H9 (cell line): ENCODE data around the gene RASSF9. TPM values are rescaled to one million over a fixed set of nuclear protein-coding genes. Genes with fewer than 3 reads are reported as not detected.

Experiments used
- DNase-seq: peaks from one replicate; pipeline ENCODE4 v3.0.0-alpha.2; 2017
- H2AFZ ChIP-seq: one replicate; pipeline ENCODE4 v1.6.1; 2013; ENCODE audit warnings: mild to moderate bottlenecking, low read length, control low read depth, moderate library complexity
- H2AK5ac ChIP-seq: 2 replicates; pipeline ENCODE4 v1.6.1; 2013; ENCODE audit warnings: low read length, control low read depth, mixed read lengths; ENCODE audit not compliant: insufficient read length
- H2BK120ac ChIP-seq: one replicate; pipeline ENCODE4 v1.6.1; 2013; ENCODE audit warnings: low read depth, mild to moderate bottlenecking, low read length, control low read depth, inconsistent platforms; ENCODE audit not compliant: poor library complexity, severe bottlenecking
- H2BK12ac ChIP-seq: 2 replicates; pipeline ENCODE4 v1.6.1; 2013; ENCODE audit warnings: low read length, control low read depth, mixed read lengths, low read depth; ENCODE audit not compliant: insufficient read length
- H2BK15ac ChIP-seq: 2 replicates; pipeline ENCODE4 v1.6.1; 2013; ENCODE audit warnings: low read depth, low read length, control low read depth
- H2BK20ac ChIP-seq: one replicate; pipeline ENCODE4 v1.6.1; 2013; ENCODE audit warnings: low read depth, mild to moderate bottlenecking, low read length, control low read depth, inconsistent platforms; ENCODE audit not compliant: poor library complexity, severe bottlenecking
- H2BK5ac ChIP-seq: 2 replicates; pipeline ENCODE4 v1.6.1; 2013; ENCODE audit warnings: low read length, control low read depth, mixed read lengths; ENCODE audit not compliant: insufficient read length
- H3K14ac ChIP-seq: 2 replicates; pipeline ENCODE4 v1.6.1; 2013; ENCODE audit warnings: low read length, control low read depth; ENCODE audit not compliant: insufficient read depth
- H3K18ac ChIP-seq: 2 replicates; pipeline ENCODE4 v1.6.1; 2013; ENCODE audit warnings: low read depth, mild to moderate bottlenecking, mixed read lengths, low read length, control low read depth; ENCODE audit not compliant: insufficient read length
- H3K23ac ChIP-seq: 2 replicates; pipeline ENCODE4 v1.6.1; 2013; ENCODE audit warnings: low read length, control low read depth, mixed read lengths, low read depth; ENCODE audit not compliant: insufficient read length
- H3K23me2 ChIP-seq: 2 replicates; pipeline ENCODE4 v1.6.1; 2013; ENCODE audit warnings: low read depth, mild to moderate bottlenecking, mixed read lengths, low read length, control low read depth; ENCODE audit not compliant: insufficient read length, poor library complexity, severe bottlenecking
- H3K27ac ChIP-seq: 2 replicates; pipeline ENCODE4 v1.5.1; 2013; ENCODE audit warnings: low read length, control low read depth, mixed read lengths, low read depth; ENCODE audit not compliant: insufficient read length
- H3K27me3 ChIP-seq: 2 replicates; pipeline ENCODE4 v1.6.1; 2013; ENCODE audit warnings: low read length, control low read depth, inconsistent platforms; ENCODE audit not compliant: insufficient read depth
- H3K4ac ChIP-seq: 2 replicates; pipeline ENCODE4 v1.6.1; 2013; ENCODE audit warnings: low read depth, mild to moderate bottlenecking, control low read depth, inconsistent platforms, low read length, moderate library complexity
- H3K4me1 ChIP-seq: 2 replicates; pipeline ENCODE4 v1.6.1; 2013; ENCODE audit warnings: low read length, control low read depth, inconsistent platforms; ENCODE audit not compliant: insufficient read depth
- H3K4me2 ChIP-seq: 2 replicates; pipeline ENCODE4 v1.6.1; 2013; ENCODE audit warnings: low read length, control low read depth, mixed read lengths; ENCODE audit not compliant: insufficient read length, insufficient read depth
- H3K56ac ChIP-seq: 2 replicates; pipeline ENCODE4 v1.6.1; 2013; ENCODE audit warnings: low read depth, mild to moderate bottlenecking, mixed read lengths, low read length, control low read depth; ENCODE audit not compliant: insufficient read length
- H3K79me1 ChIP-seq: 2 replicates; pipeline ENCODE4 v1.6.1; 2013; ENCODE audit warnings: low read depth, mild to moderate bottlenecking, moderate library complexity, low read length, control low read depth, inconsistent platforms; ENCODE audit not compliant: insufficient read depth, poor library complexity, severe bottlenecking
- H3K79me2 ChIP-seq: 2 replicates; pipeline ENCODE4 v1.6.1; 2013; ENCODE audit warnings: low read length, control low read depth, inconsistent platforms; ENCODE audit not compliant: insufficient read depth
- H3K9ac ChIP-seq: 2 replicates; pipeline ENCODE4 v1.6.1; 2013; ENCODE audit warnings: low read length, control low read depth, mixed read lengths; ENCODE audit not compliant: insufficient read length; ENCODE audit errors: extremely low read depth
- H3K9me3 ChIP-seq: one replicate; pipeline ENCODE4 v1.6.1; 2013; ENCODE audit warnings: low read depth, low read length, inconsistent platforms; ENCODE audit not compliant: control insufficient read depth
- H3T11ph ChIP-seq: one replicate; pipeline ENCODE4 v1.6.1; 2013; ENCODE audit warnings: mild to moderate bottlenecking, low read length, control low read depth, inconsistent platforms
- H4K20me1 ChIP-seq: one replicate; pipeline ENCODE4 v1.6.1; 2013; ENCODE audit not compliant: control insufficient read depth, insufficient read length, insufficient read depth
- H4K5ac ChIP-seq: 2 replicates; pipeline ENCODE4 v1.6.1; 2013; ENCODE audit warnings: low read depth, mild to moderate bottlenecking, mixed read lengths, low read length, control low read depth; ENCODE audit not compliant: insufficient read length
- H4K8ac ChIP-seq: replicated peaks from 2 replicates; pipeline ENCODE4 v1.6.1; 2013; ENCODE audit warnings: low read length, control low read depth, mixed read lengths, low read depth; ENCODE audit not compliant: insufficient read length
- H4K91ac ChIP-seq: 2 replicates; pipeline ENCODE4 v1.6.1; 2013; ENCODE audit warnings: low read depth, mild to moderate bottlenecking, moderate library complexity, mixed read lengths, low read length, control low read depth; ENCODE audit not compliant: insufficient read length
- H3K27ac Mint-ChIP-seq, 3 experiments: 2 replicates in 2 of 3; 3 replicates in 1 of 3; pipeline ENCODE4 v1.8.0; 2020 to 2021; ENCODE audit warnings: mixed read lengths in 3 of 3, mild to moderate bottlenecking in 1 of 3, moderate library complexity in 1 of 3
- H3K27me3 Mint-ChIP-seq: 2 replicates; pipeline ENCODE4 v1.8.0; 2021; ENCODE audit warnings: low read depth, mild to moderate bottlenecking, moderate library complexity, mixed read lengths
- H3K36me3 Mint-ChIP-seq, 3 experiments: 2 replicates in 2 of 3; 3 replicates in 1 of 3; pipeline ENCODE4 v1.8.0; 2020 to 2021; ENCODE audit warnings: low read depth in 3 of 3, mixed read lengths in 3 of 3; ENCODE audit not compliant: insufficient read depth in 1 of 3
- H3K4me1 Mint-ChIP-seq, 2 experiments: 2 replicates each; pipeline ENCODE4 v1.8.0; 2020; ENCODE audit warnings: mixed read lengths in 2 of 2
- H3K4me3 Mint-ChIP-seq, 2 experiments: 2 replicates in 1 of 2; 3 replicates in 1 of 2; pipeline ENCODE4 v1.8.0; 2020 to 2021; ENCODE audit warnings: mild to moderate bottlenecking in 2 of 2, mixed read lengths in 2 of 2, moderate library complexity in 1 of 2
- H3K9me3 Mint-ChIP-seq, 2 experiments: 2 replicates in 1 of 2; 3 replicates in 1 of 2; pipeline ENCODE4 v1.8.0; 2020; ENCODE audit warnings: mild to moderate bottlenecking in 2 of 2, mixed read lengths in 2 of 2, moderate library complexity in 1 of 2
- WGBS: extraction: QIAGEN DNeasy Blood & Tissue Kit; methylation state at CpG from one replicate; pipeline ENCODE4 v1.1.7; 2013; ENCODE audit warnings: missing lambda C conversion rate, low lambda C conversion rate, mixed read lengths; ENCODE audit not compliant: insufficient read length; ENCODE audit errors: extremely low coverage; 5-methylcytosine and 5-hydroxymethylcytosine counted together
- total RNA-seq: library from RNA; stranded (reverse); gene quantifications from 2 replicates; pipeline ENCODE4 v1.2.1, GENCODE V29; 2021
- TF ChIP-seq, protein P1 (sequence below): fragments of 200-600 bp; sonication (generic); conservative IDR thresholded peaks from 3 replicates; pipeline ENCODE4 v1.8.0; 2021; ENCODE audit warnings: antibody characterized with exemption, mild to moderate bottlenecking

RASSF9 gene
- total RNA-seq, 1 experiment from 2014 or later = 0.04 TPM

DNA sequence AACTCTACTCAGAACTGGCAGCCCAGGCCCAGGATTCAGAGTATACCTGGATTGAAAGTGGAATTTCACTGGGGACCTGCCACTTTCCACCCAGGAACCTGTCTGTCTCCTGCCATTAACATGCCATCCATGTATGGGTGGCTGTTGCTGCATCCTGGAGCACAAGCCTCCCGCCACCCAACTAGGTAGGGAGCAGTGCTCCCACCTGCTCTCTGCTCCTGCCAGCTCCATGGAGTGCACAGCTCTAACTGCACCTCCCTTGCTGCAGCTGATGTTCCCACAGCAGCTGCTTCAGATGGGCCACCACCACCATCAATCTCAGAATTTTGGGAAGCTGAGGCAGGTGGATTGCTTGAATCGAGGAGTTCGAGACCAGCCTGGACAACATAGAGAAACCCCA, 20.8 kb upstream of the RASSF9 start:
- H3K18ac ChIP-seq = no peak overlapping the region
- H2BK15ac ChIP-seq = no peak overlapping the region
- H2BK20ac ChIP-seq = no peak overlapping the region
- H3K4ac ChIP-seq = no peak overlapping the region
- H3K79me2 ChIP-seq = no peaks in the 10 kb centered on the region
- H3K9me3 Mint-ChIP-seq = peaks cover 6 to 11% of the 10 kb centered on the region in 2 experiments; a peak in 3 of 5 replicates
- no peaks in the 10 kb centered on the region for H3K4me1 ChIP-seq
- no peak overlapping the region for H4K91ac ChIP-seq
- no peak overlapping the region for H4K5ac ChIP-seq
- H3K79me1 ChIP-seq = no peaks in the 10 kb centered on the region
- H3K9me3 ChIP-seq = no peaks in the 10 kb centered on the region
- no peak overlapping the region for H2AK5ac ChIP-seq
- no peak overlapping the region for H2BK120ac ChIP-seq
- no peaks in the 10 kb centered on the region for H4K20me1 ChIP-seq
- no peak overlapping the region for H3T11ph ChIP-seq
- H3K27ac Mint-ChIP-seq = no peak overlapping the region
- no peak overlapping the region for H3K23ac ChIP-seq
- H3K27me3 Mint-ChIP-seq = no peaks in the 10 kb centered on the region; the same call in 1 of the 2 replicates
- no peak for DNase-seq
- TF ChIP-seq, protein P1, sequence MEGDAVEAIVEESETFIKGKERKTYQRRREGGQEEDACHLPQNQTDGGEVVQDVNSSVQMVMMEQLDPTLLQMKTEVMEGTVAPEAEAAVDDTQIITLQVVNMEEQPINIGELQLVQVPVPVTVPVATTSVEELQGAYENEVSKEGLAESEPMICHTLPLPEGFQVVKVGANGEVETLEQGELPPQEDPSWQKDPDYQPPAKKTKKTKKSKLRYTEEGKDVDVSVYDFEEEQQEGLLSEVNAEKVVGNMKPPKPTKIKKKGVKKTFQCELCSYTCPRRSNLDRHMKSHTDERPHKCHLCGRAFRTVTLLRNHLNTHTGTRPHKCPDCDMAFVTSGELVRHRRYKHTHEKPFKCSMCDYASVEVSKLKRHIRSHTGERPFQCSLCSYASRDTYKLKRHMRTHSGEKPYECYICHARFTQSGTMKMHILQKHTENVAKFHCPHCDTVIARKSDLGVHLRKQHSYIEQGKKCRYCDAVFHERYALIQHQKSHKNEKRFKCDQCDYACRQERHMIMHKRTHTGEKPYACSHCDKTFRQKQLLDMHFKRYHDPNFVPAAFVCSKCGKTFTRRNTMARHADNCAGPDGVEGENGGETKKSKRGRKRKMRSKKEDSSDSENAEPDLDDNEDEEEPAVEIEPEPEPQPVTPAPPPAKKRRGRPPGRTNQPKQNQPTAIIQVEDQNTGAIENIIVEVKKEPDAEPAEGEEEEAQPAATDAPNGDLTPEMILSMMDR = no peak
- H3K23me2 ChIP-seq = no peaks in the 10 kb centered on the region
- H3K14ac ChIP-seq = no peak overlapping the region
- H3K4me2 ChIP-seq = no peak overlapping the region
- H3K27me3 ChIP-seq = no peaks in the 10 kb centered on the region
- no peak overlapping the region for H2AFZ ChIP-seq
- no peak overlapping the region for H3K27ac ChIP-seq
- no peak overlapping the region for H2BK5ac ChIP-seq
- no peak overlapping the region for H3K4me3 Mint-ChIP-seq
- peaks cover 0 to 9% (median 2%) of the 10 kb centered on the region in 3 experiments; a peak in 3 of 7 replicates for H3K36me3 Mint-ChIP-seq
- H4K8ac ChIP-seq = no peak overlapping the region
- no CpG with 5 or more reads among the region's 3 CpGs for WGBS
- no peak overlapping the region for H3K9ac ChIP-seq
- H3K4me1 Mint-ChIP-seq = no peaks in the 10 kb centered on the region
- no peak overlapping the region for H2BK12ac ChIP-seq
- H3K56ac ChIP-seq = no peak overlapping the region
